Activated CD8-positive, alpha-beta T cell treated with anti-CD3 and anti-CD28 coated beads for 36 hours (primary cell): ENCODE data around the gene TRAPPC11. TPM values are rescaled to one million over a fixed set of nuclear protein-coding genes. Genes with fewer than 3 reads are reported as not detected.

ENCODE experiments used
- ATAC-seq: fragments of 200-7000 bp; cut with Tn5 transposase; one replicate; pipeline ENCODE4 v1.10.0; 2021; ENCODE audit warnings: mild to moderate bottlenecking, moderate library complexity
- CTCF ChIA-PET: fragments of 350-600 bp; sonication (Branson Sonifier 250); formaldehyde crosslinking; loops from one replicate; lab custom pipeline; 2021; ENCODE audit warnings: antibody characterized with exemption; lab: Charles Lee
- POLR2A ChIA-PET: fragments of 350-600 bp; sonication (Branson Sonifier 250); formaldehyde crosslinking; loops from one replicate; lab custom pipeline; 2021; ENCODE audit warnings: antibody characterized with exemption; lab: Charles Lee
- DNase-seq: peaks from one replicate; pipeline ENCODE4 v3.0.0-alpha.2; 2020
- H3K27ac Mint-ChIP-seq: one replicate; pipeline ENCODE4 v1.8.0; 2021; ENCODE audit warnings: mild to moderate bottlenecking, mixed read lengths
- H3K27me3 Mint-ChIP-seq: one replicate; pipeline ENCODE4 v1.8.0; 2021; ENCODE audit warnings: mixed read lengths
- H3K36me3 Mint-ChIP-seq: one replicate; pipeline ENCODE4 v1.8.0; 2021; ENCODE audit warnings: low read depth, mixed read lengths
- H3K4me1 Mint-ChIP-seq: one replicate; pipeline ENCODE4 v1.8.0; 2021; ENCODE audit warnings: low read depth, mixed read lengths
- H3K4me3 Mint-ChIP-seq: one replicate; pipeline ENCODE4 v1.8.0; 2021; ENCODE audit warnings: mild to moderate bottlenecking, moderate library complexity, mixed read lengths
- H3K9me3 Mint-ChIP-seq: one replicate; pipeline ENCODE4 v1.8.0; 2021; ENCODE audit warnings: mixed read lengths
- CTCF ChIP-seq: fragments of 200-600 bp; IDR thresholded peaks from one replicate; pipeline ENCODE4 v1.8.0; 2022; ENCODE audit warnings: antibody characterized with exemption, mild to moderate bottlenecking
- intact Hi-C: fragments of 100-400 bp; cut with micrococcal nuclease; formaldehyde crosslinking; loops from one replicate; pipeline ENCODE4 v1.10.0; 2022
- total RNA-seq, 2 experiments: library from RNA; stranded (reverse); gene quantifications; one replicate each; pipeline ENCODE4 v1.2.3, GENCODE V29; 2021

The TRAPPC11 gene
- total RNA-seq, 2 experiments from 2014 or later, result 28.5 to 32.2 TPM

DNA sequence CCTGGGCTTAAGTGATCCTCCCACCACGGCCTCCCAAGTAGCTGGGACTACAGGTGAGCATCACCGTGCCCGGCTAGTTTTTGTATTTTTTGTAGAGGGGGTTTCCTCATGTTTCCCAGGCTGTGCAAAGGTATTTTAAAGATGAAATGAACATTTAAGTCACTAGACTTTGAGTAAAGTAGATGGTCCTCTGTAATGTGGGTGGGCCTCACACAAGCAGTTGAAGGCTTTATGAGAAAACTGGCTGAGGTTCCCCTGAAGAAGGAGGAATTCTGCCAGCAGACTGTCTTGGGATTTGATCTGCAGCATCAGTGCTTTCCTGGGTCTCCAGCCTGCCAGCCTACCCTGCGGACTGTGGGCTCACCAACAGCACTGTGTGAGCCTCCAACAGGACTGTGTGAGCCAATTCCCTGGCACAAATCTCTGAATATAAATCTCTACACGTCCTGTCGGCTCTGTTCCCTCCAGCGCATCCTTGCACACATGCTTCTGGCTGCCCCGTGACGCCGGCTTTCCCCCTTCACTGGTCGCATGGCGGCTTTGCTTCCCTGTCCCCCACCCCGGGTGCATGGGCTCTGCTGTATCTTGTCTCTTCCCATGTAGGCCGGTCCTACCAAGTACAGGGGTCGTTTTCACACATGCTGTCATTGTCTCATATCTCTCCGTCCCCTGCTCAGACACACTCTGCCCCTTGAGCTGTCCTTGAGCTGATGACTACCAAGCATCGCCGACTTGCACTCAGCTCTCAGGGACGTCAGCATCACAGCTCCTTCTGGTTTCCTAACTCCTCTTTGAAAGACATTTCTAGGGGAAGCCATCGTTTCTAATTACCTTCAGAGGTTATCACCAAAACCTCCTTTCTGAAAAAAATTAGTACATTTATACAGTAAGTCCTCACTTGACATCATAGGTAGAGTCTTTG is 46.5 kb upstream of the TRAPPC11 start:
- intact Hi-C loops, result no loop called here
- no peak for DNase-seq
- Mint-ChIP-seq H3K9me3 (no peaks in the 10 kb centered on the region), H3K27me3 (peaks cover 2% of the 10 kb centered on the region), H3K27ac (no peak overlapping the region), H3K36me3 (no peaks in the 10 kb centered on the region), H3K4me3 (no peak overlapping the region), H3K4me1 (no peaks in the 10 kb centered on the region)
- no peak for ATAC-seq
- TF ChIP-seq CTCF, result no peak
- ChIA-PET CTCF (no interaction called here), POLR2A (no interaction called here)

- no peak for TF ChIP-seq CTCF
- DNase-seq (no peak), ATAC-seq (no peak)
- H3K4me1 Mint-ChIP-seq, result no peaks in the 10 kb centered on the region
- no peaks in the 10 kb centered on the region for H3K9me3 Mint-ChIP-seq
- no peak overlapping the region for H3K4me3 Mint-ChIP-seq
- intact Hi-C loops, result no loop called here
- ChIA-PET CTCF (no interaction called here), POLR2A (no interaction called here)
- no peak overlapping the region for H3K27ac Mint-ChIP-seq
- peaks cover 2% of the 10 kb centered on the region for H3K27me3 Mint-ChIP-seq
- no peaks in the 10 kb centered on the region for H3K36me3 Mint-ChIP-seq
Observed at GRCh38 chr4:183617075-183617474, 42.0 kb upstream of the TRAPPC11 start.

DNA sequence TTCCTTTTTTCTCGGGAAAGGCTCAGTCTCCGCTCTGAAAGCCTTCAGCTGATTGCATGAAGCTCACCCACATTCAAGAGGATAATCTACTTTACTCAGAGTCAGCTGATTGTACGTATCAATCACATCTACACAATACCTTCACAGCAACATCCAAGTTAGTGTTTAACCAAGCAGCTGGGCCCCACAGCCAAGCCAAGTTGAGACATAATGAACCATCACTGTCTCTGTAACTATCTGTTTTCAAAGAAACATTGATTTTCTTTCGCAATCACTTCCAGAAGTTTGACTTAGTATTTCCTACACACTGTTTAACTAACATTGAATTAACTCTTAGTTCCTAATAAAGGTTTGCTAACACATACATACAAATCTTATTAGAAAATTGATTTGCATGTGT is 40.4 kb upstream of the TRAPPC11 start:
- no peaks in the 10 kb centered on the region for H3K9me3 Mint-ChIP-seq
- ChIA-PET POLR2A (no interaction called here), CTCF (interaction anchor here (0.8 kb wide), 1 partner anchor 103 kb away, joined by 3 read pairs; no protein-coding TSS in a partner anchor)
- ATAC-seq (no peak), DNase-seq (no peak)
- no peaks in the 10 kb centered on the region for H3K4me1 Mint-ChIP-seq
- H3K36me3 Mint-ChIP-seq, result no peaks in the 10 kb centered on the region
- no peak overlapping the region for H3K27ac Mint-ChIP-seq
- intact Hi-C loops, result no loop called here
- peaks cover 2% of the 10 kb centered on the region for H3K27me3 Mint-ChIP-seq
- H3K4me3 Mint-ChIP-seq, result no peak overlapping the region
- TF ChIP-seq CTCF, result no peak

GRCh38 chr4:183620421-183620820 is 38.7 kb upstream of the TRAPPC11 start:
- ChIA-PET CTCF (no interaction called here), POLR2A (no interaction called here)
- Mint-ChIP-seq H3K9me3 (no peaks in the 10 kb centered on the region), H3K4me3 (no peak overlapping the region), H3K27me3 (peaks cover 2% of the 10 kb centered on the region), H3K4me1 (no peaks in the 10 kb centered on the region), H3K27ac (no peak overlapping the region), H3K36me3 (no peaks in the 10 kb centered on the region)
- no peak for DNase-seq
- intact Hi-C loops, result no loop called here
- ATAC-seq, result no peak
- TF ChIP-seq CTCF, result no peak

GRCh38 chr4:183621875-183622274 is 37.2 kb upstream of the TRAPPC11 start:
- CTCF ChIA-PET, result no interaction called here
- Mint-ChIP-seq H3K27ac (no peak overlapping the region), H3K36me3 (no peaks in the 10 kb centered on the region), H3K9me3 (no peaks in the 10 kb centered on the region), H3K27me3 (no peaks in the 10 kb centered on the region), H3K4me3 (no peak overlapping the region), H3K4me1 (no peaks in the 10 kb centered on the region)
- DNase-seq (no peak), ATAC-seq (no peak)
- intact Hi-C loops, result no loop called here
- POLR2A ChIA-PET, result no interaction called here
- TF ChIP-seq CTCF, result no peak
